Uterus (tissue), 2 donors: ENCODE measurements around the gene CUL4A.

Source experiments
- CTCF ChIP-seq, 4 experiments: fragments of 200-600 bp in 2 of 4; fragments of 450-650 bp in 2 of 4; sonication (generic) in 2 of 4; IDR thresholded peaks; one replicate each; pipeline ENCODE4 v1.5.1; 2016 to 2019; ENCODE audit warnings: antibody characterized with exemption in 4 of 4, mild to moderate bottlenecking in 2 of 4, moderate library complexity in 1 of 4
- POLR2A ChIP-seq, 2 donors: fragments of 450-650 bp; IDR thresholded peaks; one replicate each; pipeline ENCODE4 v1.6.1; 2016; ENCODE audit warnings: antibody characterized with exemption in 2 of 2, mild to moderate bottlenecking in 1 of 2, moderate library complexity in 1 of 2

GRCh38 chr13:113245849-113246796, 36.7 kb downstream of the CUL4A start:
- TF ChIP-seq CTCF (IDR thresholded peaks at IDR 0.05) (no peak), POLR2A (IDR thresholded peaks at IDR 0.05) (no peak)
